NCI-H345 treated with DMSO at 0.1 percent for 48 hours (cell line): ENCODE measurements around the gene RAPSN.

Experiments used
- DNase-seq: peaks from one replicate; lab custom pipeline; 2025; ENCODE audit not compliant: unreplicated experiment; lab: John Stamatoyannopoulos, UW

Gene RAPSN

DNA sequence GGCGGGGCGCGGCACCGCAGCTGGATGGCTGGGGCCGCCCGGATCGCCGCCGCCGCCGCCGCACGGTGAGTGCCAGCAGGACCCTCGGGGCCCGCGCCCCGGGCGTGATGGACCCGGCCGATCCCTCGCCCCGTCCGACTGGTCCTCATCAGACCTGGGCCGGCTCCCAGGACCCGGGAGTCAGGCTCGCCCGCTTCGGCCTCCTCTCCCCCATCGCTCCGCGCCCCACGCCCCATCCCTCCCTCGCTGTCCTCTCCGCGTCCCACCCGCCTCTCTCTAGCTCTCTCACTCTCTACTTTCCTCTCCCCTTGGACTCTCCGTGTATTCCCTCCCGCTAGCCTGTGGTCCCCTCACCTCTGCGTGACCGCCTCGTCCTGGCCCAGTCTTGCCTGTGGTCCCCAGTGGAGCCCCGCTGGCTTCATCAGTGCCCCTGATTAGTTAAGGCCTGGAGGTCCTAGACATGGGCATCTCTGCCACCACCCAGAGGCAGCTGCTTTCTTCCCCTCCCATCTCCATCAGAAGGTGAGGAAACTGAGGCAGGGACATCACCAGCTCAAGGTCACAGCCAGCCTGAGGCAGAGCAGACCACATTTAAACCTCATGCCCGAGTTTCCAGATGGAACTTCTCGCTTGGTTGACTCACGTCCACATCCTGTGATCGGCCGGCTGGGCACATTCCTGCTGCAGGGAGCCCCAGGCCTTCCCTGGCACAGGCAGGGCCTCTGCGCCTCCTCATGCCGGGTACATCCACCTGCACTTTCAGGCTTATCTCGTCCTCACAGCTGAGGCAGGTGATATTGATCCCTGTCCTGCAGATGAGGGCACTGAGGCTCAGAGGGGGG is 40.1 kb downstream of the RAPSN start:
- no peak for DNase-seq

DNA sequence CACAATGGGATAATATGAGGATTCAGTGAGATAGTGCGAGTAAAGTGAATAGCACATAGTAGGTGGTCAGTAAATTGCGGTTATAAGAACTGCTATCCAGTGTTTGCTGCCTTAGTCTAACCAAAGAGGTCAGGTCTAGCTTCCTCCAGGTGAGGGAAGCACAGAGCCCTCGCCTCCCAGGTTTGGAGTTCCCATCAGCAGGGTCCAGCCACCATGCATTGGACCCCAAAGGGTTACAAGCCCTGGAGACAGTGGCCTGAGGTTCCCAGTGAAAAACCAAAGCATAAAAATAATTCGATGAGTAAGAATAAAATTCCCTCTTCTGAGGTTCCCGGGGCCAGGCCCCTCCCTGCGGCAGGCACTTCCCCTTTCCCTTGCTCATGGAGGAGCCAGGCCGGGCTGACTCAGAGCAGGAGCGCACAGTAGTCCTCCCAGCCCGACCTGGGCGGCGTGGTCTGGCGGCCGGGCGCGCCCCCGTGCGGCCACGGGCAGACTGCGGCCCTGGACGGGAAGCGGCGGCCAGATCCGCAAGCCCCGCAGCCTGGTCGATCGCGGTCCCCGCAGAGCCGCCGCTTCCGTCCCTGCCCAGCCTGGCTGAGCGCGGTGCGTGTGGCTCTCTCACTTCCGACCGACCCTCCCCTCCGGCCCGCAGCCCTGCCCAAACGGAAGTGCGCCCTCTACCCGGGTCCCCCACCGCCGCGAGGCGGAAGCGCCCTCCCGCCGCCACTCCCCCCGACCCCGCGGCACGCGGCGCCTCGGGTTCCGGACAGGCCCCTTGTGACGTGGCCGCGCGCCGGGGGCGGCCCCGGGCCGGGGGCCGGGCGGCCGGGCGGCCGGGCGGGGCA is 41.0 kb downstream of the RAPSN start, which contains the start of gene SLC39A13:
Gene SLC39A13 (plus strand): TSS at position 845 of the 845 bp plus-strand sequence. CDS start 1,505 bp downstream, outside the sequence.
- peak; percentile 74 for DNase-seq

DNA sequence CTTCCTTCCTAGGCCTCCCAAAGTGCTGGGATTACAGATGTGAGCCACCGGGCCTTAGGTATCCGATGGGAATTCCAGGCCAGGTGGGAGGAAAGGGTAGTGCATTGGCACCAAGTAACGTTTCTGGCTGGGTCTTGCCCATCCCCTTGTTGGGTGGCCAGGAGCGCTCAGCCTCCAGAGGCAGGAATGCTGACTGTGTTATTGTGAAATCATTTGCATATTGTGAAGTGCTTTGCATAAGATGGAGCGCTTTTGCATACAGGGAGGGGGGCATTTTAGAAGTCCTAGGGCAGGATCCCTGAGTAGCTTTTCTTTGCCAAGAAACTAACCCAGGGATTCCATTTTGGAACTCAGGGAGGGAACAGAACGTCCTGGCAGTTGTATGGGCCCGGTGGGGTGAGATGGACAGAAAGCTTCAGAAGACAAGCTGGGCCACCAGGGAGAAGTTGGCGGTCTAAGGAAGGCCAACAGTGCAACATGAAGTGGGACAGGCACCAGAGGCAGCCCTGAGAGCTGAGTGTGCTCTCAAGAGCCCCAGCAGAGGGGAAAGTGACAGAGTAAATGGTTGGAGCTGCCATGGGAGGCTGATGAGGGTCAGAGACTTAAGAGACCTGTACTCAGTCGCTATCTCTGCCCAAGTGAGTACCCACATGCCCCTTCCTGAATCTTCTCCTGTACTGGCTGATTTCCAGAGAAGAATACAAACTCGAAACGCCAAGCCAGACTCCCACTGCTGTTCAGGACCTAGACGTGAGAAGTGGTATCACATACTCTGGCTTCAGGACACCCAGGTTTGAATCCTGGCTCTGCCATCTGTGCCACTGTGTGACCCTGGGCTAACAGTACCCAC is 41.8 kb downstream of the RAPSN start:
- DNase-seq = no peak

DNA sequence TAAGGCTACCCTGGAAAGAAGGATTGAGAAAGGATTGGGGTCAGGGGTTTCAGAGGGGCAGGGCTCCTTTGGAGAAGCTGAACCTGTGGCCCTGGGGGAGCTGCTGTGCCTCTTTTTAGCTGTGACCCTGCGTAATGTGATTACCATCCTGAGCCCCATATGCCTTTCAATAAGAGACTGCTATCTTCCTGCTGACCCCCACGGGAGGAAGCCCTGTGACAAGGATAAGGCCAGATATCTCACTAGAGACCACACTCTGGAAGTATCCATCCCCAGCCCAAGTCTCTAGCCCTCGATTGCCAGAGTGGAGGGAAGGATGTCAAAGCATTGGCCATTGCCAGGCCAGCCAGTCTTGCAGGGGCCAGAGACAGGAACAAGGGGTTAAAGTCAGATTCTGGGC is 45.4 kb downstream of the RAPSN start:
- no peak for DNase-seq

DNA sequence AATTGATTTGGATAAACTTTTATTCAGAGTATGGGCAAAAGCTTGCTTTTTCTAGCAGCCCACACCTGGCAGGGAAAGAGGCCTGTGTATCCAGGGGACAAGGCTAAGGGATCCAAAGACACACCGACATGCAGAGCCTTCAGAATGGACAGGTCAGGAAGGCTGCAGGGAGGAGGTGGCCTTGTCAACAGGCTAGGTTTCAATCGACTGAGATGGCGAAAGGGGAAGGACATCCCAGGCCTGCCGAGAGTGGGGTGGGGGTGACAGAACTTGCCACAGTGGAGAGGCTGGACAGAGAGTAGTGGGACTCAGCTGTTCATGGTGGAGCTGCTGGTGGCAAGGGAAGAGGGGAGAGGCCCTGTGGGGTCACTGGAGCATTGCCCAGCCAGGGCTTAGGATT is 45.8 kb downstream of the RAPSN start:
- no peak for DNase-seq

GRCh38 chr11:47400768-47401279 is 48.1 kb downstream of the RAPSN start:
- no peak for DNase-seq

DNA sequence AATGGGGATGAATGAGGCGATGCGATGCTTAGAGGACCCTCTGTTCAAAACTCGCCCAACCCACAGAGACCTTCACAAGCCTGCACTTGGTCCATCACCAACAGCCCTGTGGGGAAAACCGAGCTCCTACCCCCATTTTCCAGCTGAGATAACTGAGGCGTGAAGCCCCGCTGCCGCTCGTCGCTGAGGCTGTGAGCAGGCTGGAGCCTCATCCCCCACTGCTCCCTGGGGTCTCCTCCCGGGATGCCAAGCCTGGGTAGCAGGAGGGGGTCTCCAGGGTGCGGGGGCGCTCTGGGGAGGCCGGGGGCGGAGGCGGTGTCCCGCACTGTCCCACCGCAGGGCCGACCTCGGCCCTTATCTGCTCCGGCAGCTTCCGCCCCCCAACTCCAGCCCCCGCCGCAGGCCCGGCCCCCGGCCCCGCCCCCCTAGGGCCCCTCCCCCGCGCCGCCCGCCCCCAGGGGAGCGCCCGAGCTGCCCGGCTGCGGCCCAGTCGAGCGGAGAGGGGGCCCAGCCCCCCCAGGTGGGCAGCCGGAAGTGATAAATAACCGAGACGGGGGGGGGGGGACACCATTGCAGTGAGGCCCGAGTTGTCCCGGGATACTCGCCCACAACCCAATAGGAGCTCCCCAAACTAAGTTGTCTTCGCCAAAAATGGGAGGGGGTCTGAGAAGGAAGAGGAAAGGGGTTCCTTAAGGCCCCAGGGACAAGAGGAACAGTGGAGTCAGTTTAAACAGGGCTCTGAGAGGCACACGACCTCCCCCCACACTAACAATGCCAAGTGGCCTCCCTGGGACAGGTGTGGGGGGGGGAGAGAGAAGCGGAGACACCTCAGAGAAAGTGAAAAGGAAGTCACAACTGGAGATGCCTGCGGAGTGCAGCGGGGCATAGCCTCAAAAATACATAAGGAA is 48.8 kb downstream of the RAPSN start:
- no peak for DNase-seq

- no peak for DNase-seq
Observed at GRCh38 chr11:47398551-47398950, 50.4 kb downstream of the RAPSN start.

GRCh38 chr11:47398011-47398410 is 50.9 kb downstream of the RAPSN start:
- DNase-seq = no peak

- no peak for DNase-seq
Observed at GRCh38 chr11:47396049-47396320, 53.0 kb downstream of the RAPSN start.

- no peak for DNase-seq
Observed at GRCh38 chr11:47395223-47396048, 53.5 kb downstream of the RAPSN start.

GRCh38 chr11:47394322-47395222 is 54.4 kb downstream of the RAPSN start:
- DNase-seq = no peak

- no peak for DNase-seq
Observed at GRCh38 chr11:47394050-47394321, 55.0 kb downstream of the RAPSN start.

GRCh38 chr11:47393163-47394049 is 55.5 kb downstream of the RAPSN start:
- no peak for DNase-seq

DNA sequence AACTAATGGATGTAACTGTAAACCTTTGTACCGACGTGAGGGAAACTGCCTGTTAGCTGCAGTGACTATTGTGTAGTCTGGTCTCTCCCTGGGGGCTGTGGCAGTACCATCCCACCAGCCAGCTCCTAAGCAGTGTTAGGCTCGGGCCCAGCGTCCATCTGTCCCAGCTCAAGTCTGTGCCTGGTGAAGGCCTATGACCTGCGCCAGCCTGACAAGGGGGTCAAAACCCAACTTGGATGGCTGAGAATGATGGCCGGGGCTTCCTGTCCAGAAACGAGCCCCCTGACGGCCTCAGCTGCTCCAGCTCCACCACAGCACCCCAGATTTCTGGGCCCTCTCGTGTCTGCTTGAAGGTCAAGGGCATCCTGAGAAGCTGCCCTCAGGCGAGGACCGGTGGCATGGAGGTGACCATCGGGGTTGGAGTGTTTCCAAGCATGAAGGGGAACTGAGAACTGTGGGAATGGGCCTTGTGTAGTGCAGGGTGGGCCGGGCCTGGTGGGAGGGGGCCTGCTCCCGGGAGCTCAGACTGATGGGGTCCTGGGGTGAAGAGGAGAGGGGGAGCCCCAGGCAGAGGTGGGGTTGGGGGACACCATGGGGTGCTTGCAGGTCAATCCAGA is 56.3 kb downstream of the RAPSN start:
- no peak for DNase-seq

GRCh38 chr11:47391711-47392432 is 57.1 kb downstream of the RAPSN start:
- no peak for DNase-seq
